NCI-H524 treated with DMSO at 0.1 percent for 48 hours (cell line): ENCODE measurements around the gene PIK3CD.
"Not testable (repeated sequence)": the region's sequence is repeated elsewhere in the genome, so short reads cannot be mapped to it uniquely, and the experiment has no call there.

Experiments used
- DNase-seq: peaks from one replicate; lab custom pipeline; 2025; lab: John Stamatoyannopoulos, UW

Gene PIK3CD

DNA sequence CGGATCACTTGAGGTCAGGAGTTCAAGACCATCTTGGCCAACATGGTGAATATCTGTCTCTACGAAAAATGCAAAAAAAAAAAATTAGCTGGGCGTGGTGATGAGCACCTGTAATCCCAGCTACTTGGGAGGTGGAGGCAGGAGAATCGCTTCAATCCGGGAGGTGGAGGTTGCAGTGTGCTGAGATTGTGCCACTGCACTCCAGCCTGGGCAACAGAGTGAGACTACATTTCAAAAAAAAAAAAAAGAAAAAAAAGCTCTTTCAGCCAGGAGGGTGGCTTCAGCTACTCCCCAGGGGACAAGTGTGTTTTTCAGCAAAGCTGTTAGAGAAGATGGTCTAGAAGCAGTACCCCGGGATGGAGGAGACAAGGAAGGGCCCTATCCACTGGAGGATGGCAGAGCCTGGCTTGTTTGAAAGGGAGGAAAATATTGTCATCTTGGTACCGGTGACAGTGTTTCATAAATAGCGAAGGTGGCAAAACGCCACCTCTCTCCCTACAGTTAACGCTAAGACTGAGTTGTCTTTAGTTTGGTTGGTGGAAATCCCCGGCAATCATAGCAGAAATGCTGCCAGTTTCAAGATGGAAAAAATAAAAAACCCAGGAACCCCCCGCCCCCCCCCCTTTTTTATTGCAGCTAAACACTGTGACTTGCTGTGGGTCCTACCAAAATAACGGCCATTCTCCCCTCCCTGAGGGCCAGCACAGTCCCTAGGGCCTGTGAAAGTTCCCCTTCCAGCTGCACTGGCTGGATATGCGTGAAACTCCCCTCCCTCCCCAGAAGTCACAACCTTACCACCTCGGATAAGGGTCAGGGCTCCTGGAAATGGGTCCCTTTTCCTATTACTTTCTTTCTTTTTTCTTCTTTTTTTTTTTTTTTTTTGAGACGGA is 3.5 kb downstream of the PIK3CD start:
- DNase-seq: no peak

DNA sequence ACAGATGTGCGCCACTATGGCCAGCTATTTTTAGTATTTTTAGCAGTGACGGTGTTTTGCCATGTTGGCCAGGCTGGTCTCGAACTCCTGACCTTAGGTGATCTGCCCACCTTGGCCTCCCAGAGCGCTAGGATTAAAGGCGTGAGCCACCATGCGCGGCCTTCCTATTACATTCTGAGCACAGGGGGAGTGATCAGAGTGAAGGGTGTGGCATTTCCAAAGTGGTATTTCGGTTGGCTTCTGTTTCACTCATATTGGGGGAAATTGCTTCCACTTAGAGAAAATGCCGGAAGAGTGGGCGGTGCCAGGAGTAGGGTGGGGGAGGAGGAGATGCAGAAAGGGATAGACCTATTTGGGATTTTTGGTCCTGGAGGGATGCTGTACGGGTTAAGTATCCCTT is 4.3 kb downstream of the PIK3CD start:
- DNase-seq: no peak

DNA sequence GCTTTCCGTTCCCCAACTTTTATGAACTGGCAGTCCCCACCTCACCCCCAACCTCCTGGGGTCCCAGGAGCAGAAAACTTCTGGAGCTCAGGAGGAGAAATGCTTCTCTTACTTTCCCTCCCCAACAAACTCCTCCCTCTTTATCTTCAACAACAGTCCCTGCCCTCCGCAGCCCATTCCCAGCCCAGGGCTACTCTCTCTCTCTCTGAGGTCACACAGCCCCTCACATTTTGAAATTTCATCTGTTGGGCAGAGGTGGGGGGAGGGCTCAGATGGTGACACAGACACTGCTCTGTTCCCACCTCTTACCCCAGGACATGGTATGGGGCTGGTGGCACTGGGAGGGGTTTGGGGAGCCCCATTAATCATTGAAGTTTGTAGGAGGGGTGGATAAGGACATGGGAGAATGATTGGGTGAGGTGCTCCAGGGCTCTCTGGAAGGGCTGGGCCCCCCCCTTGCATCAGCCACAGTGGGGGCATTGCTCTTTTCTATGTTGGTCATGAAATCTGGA is 6.0 kb downstream of the PIK3CD start:
- no peak for DNase-seq

DNA sequence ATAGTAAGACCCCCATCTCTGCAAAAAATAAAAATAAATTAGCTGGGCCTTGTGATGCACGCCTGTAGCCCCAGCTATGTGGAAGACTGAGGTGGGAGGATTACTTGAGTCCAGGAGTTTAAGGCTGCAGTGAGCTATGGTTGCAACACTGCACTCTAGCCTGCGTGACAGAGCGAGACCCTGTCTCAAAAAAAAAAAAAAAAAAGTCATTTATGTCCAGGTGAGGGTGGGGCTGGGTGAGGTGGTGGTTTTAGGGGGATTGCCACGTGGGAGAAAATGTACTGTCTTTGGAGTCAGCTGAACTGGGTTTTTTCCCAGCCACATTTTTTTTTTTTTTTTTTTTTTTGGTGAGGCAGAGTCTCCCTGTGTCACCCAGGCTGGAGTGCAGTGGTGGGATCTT is 6.7 kb downstream of the PIK3CD start:
- DNase-seq: no peak

DNA sequence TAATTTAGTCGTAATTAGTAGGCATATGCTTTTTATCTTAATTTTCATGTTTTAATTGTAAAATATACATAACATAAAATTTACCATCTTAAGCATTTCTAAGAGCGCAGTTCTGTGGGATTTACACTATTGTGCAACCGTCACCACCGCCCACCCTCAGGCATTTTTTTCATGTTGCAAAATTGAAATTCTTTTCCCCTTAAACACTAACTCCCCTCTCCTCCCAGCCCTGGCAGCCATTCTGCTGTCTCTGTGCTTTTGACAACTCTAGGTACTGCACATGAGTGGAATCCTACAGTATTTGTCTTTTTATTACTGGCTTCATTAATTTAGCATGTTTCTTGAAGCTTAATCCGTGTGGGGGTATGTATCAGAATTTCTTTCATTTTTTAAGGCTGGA is 7.8 kb downstream of the PIK3CD start:
- DNase-seq: no peak

DNA sequence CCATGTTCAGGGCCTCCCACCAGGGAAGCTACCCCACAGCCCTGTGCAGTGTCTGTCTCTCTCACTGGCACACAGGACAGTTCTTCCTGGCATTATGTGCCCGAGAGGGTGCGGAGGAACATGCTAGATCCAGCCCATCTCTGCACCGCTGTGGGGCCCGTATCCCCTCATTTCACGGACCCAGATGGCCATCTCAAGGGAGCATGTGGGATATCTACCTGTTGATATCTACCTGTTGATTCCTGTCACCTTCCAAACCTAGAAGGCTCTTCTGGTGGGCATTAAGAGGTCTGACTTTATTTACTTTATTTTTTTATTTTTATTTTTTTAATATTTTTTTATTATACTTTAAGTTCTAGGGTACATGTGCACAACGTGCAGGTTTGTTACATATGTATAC is 11.7 kb downstream of the PIK3CD start:
- no peak for DNase-seq

DNA sequence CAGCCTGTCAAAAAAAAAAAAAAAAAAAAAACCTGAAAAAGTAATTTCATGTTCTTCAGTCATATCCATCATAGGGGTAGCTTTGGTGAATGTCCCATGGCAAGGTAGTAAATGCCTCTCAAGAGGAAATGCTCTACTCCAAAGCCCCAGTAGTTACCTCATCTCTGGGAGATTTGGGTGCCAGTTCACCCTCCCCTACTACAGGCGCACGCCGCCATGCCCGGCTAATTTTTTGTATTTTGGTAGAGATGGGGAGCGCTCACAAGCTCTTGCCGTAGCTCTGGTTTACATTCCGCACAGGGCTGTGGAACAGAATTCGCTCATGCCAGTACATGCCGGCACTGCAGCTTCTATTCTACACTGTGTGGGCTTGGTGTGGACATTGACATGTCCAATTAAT is 13.7 kb downstream of the PIK3CD start:
- no peak for DNase-seq

DNA sequence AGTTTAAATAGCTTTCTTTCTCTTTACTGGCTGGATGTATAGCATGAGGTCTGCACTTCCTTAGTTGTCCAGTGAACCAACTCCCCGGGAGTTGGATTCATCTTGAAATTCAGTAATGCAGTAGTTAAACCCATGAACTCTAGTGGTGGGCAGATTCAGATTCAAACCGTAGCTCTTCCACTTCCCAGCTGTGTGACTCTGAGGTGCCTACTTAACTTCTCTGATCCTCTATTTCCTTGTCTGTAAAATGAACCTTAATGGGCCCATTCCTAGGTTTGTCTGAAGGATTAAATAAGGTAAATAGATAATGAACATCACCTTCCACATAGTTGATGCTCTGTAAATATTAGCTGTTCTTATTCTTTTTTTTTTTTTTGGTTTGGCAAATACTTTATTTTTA is 16.5 kb downstream of the PIK3CD start:
- no peak for DNase-seq

DNA sequence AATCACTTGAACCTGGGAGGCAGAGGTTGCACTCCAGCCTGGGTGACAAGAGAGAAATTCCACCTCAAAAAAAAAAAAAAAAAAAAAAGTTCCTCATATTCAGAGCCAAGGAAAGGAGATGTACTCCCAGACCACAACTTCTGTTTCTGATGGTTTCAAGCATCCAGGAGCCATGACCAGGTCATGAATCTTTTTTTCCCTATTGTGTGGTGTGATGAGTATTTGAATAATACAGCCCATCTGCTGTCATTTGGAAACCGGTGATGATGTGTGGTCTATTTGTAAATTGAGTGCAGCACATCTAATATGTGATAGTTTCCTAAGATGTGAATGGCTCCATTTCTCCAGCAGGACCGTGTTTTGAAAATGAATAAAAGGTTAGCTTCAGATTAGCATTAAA is 18.6 kb downstream of the PIK3CD start:
- DNase-seq: no peak

DNA sequence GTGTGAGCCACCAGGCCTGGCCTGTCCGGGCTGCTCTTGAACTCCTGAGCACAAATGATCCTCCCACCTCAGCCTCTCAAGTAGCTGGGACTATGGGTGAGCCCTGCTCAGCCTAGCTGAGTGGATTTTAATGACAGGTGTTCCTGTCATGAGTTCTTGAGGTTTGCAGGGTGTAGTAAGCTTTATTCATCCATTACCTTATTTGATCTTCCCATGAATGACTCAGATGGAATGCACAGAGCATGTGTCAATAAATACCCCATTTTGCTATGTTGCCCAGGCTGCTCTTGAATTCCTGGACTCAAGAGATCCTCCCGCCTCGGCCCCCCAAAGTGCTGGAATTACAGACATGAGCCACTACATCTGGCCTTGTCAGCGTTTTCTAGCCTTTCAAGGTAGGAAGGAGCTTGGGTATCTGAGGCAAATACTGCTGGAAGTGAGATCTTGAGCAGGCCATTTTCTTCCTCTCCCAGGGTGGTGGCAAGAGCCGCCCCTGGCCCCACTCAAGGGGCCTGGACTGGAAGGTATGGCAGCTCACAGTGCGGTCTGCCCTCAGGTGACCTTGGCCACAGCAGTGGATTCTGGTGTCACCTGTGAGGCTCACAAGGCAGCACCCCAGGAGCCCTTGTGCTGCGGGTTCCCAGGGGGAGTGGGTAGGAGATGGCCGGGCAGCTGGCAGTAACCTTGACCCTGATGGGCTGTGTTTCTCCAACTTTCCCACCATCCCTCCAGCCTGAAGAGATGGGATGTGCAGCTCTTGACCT is 20.0 kb downstream of the PIK3CD start:
- DNase-seq: no peak

DNA sequence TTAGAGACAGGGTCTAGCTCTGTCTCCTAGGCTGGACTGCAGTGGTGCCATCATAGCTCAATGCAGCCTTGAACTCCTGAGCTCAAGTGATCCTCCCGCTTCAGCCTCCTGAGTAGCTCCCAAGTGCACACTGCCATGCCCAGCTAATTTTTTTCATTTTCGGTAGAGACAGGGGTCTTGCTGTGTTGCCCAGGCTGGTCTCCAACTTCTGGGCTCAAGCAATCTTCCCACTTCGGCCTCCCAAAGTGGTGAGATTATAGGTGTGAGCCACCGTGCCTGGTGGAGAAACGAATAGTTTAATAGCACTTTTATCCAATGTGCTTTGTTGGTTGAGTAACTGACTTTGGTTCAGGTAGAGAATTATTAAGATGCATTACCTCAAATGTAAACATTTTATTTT is 20.9 kb downstream of the PIK3CD start:
- DNase-seq: no peak

DNA sequence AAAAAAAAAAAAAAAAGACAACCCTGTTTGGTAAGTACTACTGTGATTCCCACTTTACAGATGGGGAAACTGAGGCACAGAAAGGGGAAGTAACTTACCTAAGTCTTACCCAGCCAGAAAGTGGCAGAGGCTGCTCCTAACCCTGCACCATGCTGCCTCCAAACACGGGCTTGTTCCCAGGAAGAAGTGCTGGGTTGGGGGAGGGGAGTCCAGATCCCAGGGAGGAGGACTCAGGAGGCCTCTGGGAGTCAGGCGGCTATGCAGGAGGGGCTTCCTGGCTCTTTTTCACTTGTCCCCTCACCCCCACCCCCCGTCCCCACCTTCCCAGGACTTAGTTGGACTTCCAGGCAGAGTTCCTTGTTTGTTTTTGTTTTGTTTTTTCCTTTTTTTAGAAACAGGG is 23.9 kb downstream of the PIK3CD start:
- DNase-seq: no peak

DNA sequence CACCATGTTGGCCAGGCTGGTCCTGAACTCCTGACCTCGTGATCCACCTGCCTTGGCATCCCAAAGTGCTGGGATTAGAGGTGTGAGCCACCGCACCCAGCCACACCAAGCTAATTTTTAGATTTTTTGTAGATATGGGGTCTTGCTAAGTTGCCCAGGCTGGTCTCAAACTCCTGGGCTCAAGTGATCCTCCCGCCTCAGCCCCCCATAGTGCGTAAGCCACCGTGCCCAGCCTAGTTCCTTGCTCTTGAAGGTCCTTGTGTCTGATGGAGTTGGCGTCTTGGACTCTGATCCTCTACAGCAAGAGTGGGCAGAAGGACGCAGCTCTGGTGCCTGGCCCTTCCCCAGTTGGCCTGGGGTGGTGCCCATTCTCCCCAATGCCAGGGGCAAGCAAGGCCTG is 24.6 kb downstream of the PIK3CD start:
- DNase-seq: not testable (repeated sequence)

DNA sequence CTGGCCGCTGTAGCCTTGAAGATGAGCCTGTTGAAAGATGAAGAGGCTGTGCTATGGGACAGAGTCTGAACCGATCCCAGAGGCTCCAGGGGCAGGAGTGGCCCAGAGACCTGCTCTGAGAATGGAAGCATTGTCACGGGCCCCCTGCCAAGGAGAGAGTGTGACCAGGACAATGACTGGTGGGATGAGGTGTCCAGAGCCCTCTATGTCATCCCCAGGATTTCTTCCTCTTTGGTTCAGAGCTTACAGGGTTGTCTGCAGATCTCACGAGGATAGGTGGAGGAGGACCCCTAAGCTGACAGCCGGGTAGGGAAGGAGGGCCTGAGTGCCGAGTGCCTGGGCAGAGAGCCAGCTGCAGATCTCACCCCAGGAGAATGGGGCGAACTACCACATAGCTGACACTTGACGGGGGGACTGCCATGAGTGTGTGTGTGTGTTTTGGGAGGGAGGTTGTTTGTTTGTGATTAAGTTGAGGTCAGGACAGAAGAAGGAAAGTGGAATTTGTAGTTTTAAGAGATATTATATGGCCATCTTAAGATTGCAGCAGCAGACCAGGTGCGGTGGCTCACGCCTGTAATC is 25.4 kb downstream of the PIK3CD start:
- DNase-seq: no peak

DNA sequence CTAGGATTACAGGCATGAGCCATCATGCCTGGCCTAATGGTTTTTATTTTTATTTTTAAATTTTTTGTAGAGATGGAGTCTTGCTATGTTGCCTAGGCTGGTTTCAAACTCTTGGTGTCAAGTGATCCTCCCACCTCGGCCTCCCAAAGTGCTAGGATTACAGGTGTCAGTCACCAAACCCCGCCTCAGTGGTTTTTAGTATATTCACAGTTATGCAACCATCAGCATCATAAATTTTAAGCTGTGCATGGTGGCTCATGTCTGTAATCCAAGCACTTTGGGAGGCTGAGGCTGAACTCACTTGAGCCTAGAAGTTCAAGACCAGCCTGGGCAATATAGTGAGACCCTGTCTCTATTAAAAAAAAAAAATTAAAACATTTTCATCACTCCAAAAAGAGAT is 28.6 kb downstream of the PIK3CD start:
- no peak for DNase-seq

DNA sequence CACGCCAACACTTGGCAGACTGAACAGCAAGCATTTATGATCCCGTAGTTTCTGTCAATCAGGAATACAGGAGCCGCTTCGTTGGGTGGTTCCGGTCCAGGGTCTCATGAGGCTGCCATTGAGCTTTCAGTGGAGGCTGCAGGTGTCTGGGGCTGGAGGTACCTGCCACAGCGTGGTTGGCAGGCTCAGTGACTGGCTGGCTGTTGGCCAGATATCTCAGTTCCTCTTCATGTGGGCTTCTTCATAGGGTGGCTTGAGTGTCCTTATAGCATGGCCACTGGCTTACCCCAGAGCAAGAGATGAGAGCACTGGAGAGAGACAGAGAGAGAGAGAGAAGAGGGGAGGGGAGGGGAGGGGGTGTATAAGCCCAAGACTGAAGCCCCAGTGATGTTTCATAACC is 29.3 kb downstream of the PIK3CD start:
- no peak for DNase-seq

DNA sequence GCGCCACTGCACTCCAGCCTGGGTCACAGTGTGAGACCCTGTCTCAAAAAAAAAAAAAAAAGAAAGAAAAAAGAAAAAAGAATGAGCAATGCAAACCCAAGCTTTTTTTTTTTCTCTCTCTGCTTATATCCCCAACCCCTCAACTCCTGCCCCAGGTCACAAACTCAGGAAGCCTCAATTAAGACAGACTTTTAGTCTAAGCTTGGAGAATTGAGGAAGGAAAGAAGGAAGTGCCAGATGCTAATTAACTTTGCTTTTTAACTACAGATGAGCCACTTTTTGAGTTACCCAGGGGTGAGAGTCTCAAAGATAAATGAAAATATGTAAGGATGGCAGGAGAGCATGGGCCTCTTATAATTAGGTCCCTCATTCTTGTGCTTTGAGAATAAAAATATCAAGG is 33.3 kb downstream of the PIK3CD start:
- no peak for DNase-seq

DNA sequence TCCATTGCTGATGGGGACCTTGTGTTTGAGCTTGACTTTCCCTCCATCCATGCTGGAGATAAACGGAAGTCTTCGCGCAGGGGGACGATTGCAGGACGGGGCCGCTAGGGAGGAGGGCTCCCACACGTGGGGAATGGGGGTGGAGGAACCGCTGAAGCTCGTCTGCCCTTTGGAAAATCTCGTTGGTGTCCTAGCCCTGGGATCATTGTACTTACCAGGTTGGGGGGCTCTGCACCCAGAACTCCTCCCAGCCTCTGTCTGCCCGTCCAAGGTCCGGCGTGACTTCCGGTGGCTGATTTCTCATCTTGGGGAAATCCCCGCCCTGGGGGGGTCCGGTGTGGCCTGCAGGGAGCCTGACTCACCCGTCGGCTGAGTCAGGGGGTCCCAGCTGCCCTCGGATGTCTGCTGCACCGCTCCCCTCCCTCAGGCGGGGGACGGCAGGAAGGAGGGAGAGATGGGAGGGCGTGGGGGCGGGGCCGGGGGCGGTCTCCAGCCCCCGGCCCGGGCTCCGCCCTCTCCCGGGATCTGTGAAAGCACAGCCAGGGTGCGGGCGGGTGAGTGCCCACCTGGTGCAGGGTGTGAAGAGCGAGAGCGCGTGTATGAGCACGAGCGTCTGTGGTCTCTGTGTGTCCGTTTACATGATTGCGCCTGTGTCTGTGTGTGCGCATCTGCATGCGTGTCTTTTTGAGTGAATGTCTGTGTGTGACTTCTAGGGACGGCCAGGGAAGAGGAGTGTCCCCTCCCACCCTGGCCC is 35.8 kb downstream of the PIK3CD start:
- DNase-seq: no peak

DNA sequence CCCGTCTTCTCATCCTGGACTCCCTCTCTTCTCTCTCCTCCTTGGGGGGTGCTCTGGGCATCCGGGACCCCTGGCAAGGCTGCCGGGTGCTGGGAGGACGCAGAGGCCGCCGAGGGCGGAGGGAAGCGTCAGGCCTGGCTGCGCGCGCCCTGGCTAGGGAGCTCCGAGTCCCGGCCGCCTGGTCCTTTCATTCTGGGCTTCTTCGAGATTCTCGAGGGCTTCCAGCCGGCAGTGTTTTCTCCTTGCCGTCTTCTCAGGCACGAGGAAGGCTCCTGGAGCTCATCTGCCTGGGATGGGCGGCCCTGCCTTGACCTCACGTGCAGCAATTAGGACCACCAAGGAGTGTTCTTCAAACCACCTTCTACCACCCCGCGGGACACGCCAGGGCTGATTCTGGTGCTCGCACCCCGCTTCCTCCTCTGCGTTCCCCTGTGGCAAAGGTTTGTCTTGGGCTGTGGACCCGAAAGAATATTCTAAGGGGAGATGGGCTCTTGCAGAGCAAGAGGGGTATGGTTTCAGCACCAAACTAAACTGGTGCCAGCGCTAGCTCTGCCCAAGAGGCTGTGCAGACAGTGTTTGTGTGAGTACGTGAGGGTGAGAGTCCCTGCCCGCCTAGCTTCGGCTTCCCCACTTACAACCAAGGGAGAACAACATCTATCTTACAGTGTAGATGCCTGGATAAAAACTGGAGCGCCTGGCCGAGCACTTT is 36.5 kb downstream of the PIK3CD start:
- no peak for DNase-seq

DNA sequence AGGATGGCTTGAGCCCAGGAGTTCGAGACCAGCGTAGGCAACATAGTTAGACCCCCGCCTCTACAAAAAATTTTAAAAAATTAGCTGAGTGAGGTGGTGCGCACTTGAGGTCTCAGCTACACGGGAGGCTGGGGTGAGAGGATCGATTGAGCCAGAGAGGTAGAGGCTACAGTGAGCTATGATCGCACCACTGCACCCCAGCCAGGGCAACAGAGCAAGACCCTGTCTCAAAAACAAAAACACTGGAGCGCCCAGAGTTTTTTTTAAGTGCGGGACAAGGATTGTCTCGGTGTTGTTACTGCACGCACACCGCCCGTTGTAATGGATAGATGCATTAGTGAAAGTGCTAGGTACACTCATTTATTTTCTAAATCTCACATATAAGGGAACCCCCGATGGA is 37.1 kb downstream of the PIK3CD start:
- DNase-seq: no peak

DNA sequence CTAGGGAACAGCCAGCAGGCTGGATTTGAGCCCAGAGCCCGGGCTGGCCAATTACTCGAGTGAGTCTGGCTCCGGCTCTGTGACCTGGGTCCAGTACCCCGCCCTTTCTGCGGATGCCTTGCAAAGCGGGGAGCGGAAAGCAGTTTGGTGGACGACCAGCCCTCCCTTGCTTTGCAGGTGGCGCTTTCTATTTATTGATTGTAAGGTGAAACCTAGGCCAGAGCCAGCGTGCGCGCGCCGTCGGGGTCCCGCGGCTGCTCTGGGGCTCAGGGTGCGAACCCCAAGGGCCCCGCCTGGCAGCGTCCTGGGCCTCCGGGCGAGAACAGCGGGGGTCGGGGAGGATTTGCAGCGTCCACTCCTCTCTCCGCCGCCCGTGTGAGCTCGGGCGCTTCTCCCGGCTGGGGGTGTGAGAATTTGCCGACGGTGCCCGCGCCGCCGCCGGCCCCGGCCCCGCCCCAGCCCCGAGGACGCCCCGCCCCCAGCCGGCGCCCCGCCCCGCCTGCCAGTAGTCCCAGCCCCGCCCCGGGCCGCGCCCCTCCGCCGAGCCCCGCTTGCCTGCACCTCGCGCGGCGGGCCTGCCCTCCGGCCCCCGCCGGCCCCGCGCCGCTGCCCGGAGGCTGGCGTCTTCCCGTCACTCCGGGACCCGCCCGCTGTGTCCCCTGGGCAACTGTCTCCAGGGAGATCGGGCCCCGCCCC is 37.6 kb downstream of the PIK3CD start:
- DNase-seq: no peak
